Osteoblast (primary cell): ENCODE results near the gene SUPT6H. TPM values are rescaled to one million over a fixed set of nuclear protein-coding genes. Genes with fewer than 3 reads are reported as not detected.

Source experiments
- DNase-seq: peaks from one replicate; pipeline ENCODE4 v3.0.0; 2011; ENCODE audit warnings: low spot score, mixed read lengths; ENCODE audit not compliant: insufficient read length; ENCODE audit errors: missing footprints
- H2AFZ ChIP-seq: 2 replicates; pipeline ENCODE4 v1.6.0; 2011; ENCODE audit warnings: mild to moderate bottlenecking, low read length
- H3K27ac ChIP-seq: 2 replicates; pipeline ENCODE4 v1.5.1; 2011; ENCODE audit warnings: mild to moderate bottlenecking, low read depth, low read length, moderate library complexity
- H3K27me3 ChIP-seq: 2 replicates; pipeline ENCODE4 v1.6.0; 2012; ENCODE audit warnings: mild to moderate bottlenecking, control low read depth, inconsistent platforms, low read length, moderate library complexity; ENCODE audit not compliant: insufficient read depth
- H3K36me3 ChIP-seq: 2 replicates; pipeline ENCODE4 v1.5.1; 2011; ENCODE audit warnings: mild to moderate bottlenecking, low read length, control low read depth, moderate library complexity; ENCODE audit not compliant: insufficient read depth
- H3K4me1 ChIP-seq: 2 replicates; pipeline ENCODE4 v1.5.1; 2011; ENCODE audit warnings: mild to moderate bottlenecking, low read length, control low read depth, moderate library complexity; ENCODE audit not compliant: insufficient read depth
- H3K4me2 ChIP-seq: 2 replicates; pipeline ENCODE4 v1.6.0; 2011; ENCODE audit warnings: mild to moderate bottlenecking, low read length; ENCODE audit not compliant: insufficient read depth
- H3K4me3 ChIP-seq: fragments of 200-600 bp; sonication (generic); 3 replicates; pipeline ENCODE4 v1.5.1; 2012; ENCODE audit warnings: mild to moderate bottlenecking, low read length, inconsistent platforms; ENCODE audit not compliant: insufficient read depth
- H3K79me2 ChIP-seq: 2 replicates; pipeline ENCODE4 v1.6.0; 2012; ENCODE audit warnings: mild to moderate bottlenecking, low read length, control low read depth, inconsistent platforms; ENCODE audit not compliant: insufficient read depth
- H3K9me3 ChIP-seq: 2 replicates; pipeline ENCODE4 v1.5.1; 2011; ENCODE audit warnings: low read depth, low read length, control low read depth
- H4K20me1 ChIP-seq: 2 replicates; pipeline ENCODE4 v1.6.0; 2012; ENCODE audit warnings: mild to moderate bottlenecking, low read length, control low read depth; ENCODE audit not compliant: insufficient read depth
- CTCF ChIP-seq: IDR thresholded peaks from 2 replicates; pipeline ENCODE4 v1.5.1; 2011; ENCODE audit warnings: mild to moderate bottlenecking, low read depth, low read length, moderate library complexity; ENCODE audit errors: extremely low read depth
- total RNA-seq: library from RNA; depleted of rRNA; stranded (reverse); fragments of >200 nt; gene quantifications from 2 replicates; pipeline ENCODE4 v1.2.3, GENCODE V29; 2012

SUPT6H gene
- total RNA-seq, 1 donor, result 47.4 TPM

- DNase-seq, result no peak
- Histone ChIP-seq H3K27ac (no peak overlapping the region), H3K79me2 (no peaks in the 10 kb centered on the region), H3K9me3 (no peaks in the 10 kb centered on the region), H3K36me3 (peaks cover 94% of the 10 kb centered on the region), H4K20me1 (peaks cover 4% of the 10 kb centered on the region), H3K4me2 (no peak overlapping the region), H2AFZ (no peak overlapping the region), H3K4me3 (no peak overlapping the region), H3K4me1 (no peaks in the 10 kb centered on the region), H3K27me3 (no peaks in the 10 kb centered on the region)
- TF ChIP-seq CTCF, result no peak
These were observed 42.0 kb upstream of the SUPT6H start for GRCh38 chr17:28620010-28620409.

DNA sequence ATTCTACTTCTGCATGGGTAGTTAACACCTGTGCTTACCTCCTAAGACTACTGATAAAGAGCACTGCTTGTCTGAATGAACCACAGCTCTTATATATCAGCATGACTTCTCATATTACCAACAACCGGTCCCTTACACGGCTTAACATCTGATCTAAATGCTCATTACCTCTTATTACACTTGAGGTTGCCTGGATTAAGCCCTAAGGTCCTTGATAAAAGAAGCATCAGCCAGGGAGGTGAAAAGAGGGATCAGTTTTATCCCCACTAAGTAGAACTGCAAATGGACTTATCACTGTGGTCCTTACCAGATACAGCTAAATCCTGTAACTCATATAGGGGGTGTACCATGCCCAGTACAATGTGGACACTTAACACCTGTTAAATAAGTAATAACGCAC lies 39.8 kb upstream of the SUPT6H start:
- Histone ChIP-seq H3K4me3 (no peak overlapping the region), H3K4me1 (no peaks in the 10 kb centered on the region), H2AFZ (no peak overlapping the region), H3K36me3 (peaks cover 87% of the 10 kb centered on the region), H3K9me3 (no peaks in the 10 kb centered on the region), H3K27me3 (no peaks in the 10 kb centered on the region), H3K79me2 (no peaks in the 10 kb centered on the region), H3K27ac (no peak overlapping the region), H3K4me2 (no peak overlapping the region), H4K20me1 (peaks cover 4% of the 10 kb centered on the region)
- DNase-seq, result no peak
- TF ChIP-seq CTCF, result no peak

DNA sequence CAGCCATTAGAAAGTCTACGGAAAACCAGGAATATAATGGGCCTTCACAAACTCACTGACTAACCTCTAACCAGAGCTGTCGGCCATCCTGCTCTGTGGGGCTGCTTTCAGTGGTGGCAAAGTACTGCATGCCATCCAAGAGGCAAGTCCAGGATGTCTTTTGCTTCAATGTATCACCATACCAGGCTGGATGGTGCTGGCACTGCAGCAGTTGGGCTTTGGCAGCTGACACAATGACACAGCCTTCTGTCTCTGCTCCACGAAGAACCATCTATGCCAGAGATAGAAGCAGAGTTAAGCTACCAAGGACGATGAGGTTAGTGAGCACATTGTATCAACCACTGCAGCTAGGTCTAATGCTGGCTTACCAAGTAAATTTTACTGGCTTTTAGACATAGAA lies 38.3 kb upstream of the SUPT6H start:
- H3K4me3 ChIP-seq, result no peak overlapping the region
- no peaks in the 10 kb centered on the region for H3K9me3 ChIP-seq
- no peak overlapping the region for H2AFZ ChIP-seq
- H3K4me1 ChIP-seq, result no peaks in the 10 kb centered on the region
- H3K27me3 ChIP-seq, result no peaks in the 10 kb centered on the region
- H3K4me2 ChIP-seq, result no peak overlapping the region
- peaks cover 4% of the 10 kb centered on the region for H4K20me1 ChIP-seq
- H3K79me2 ChIP-seq, result no peaks in the 10 kb centered on the region
- DNase-seq, result no peak
- no peak for TF ChIP-seq CTCF
- peaks cover 85% of the 10 kb centered on the region for H3K36me3 ChIP-seq
- no peak overlapping the region for H3K27ac ChIP-seq

- Histone ChIP-seq H3K4me3 (no peak overlapping the region), H2AFZ (no peak overlapping the region), H3K4me1 (no peaks in the 10 kb centered on the region), H3K36me3 (peaks cover 82% of the 10 kb centered on the region), H3K27ac (no peak overlapping the region), H3K4me2 (no peak overlapping the region), H3K79me2 (no peaks in the 10 kb centered on the region), H4K20me1 (peaks cover 4% of the 10 kb centered on the region), H3K27me3 (no peaks in the 10 kb centered on the region), H3K9me3 (no peaks in the 10 kb centered on the region)
- no peak for DNase-seq
- TF ChIP-seq CTCF, result no peak
These were observed 37.9 kb upstream of the SUPT6H start for GRCh38 chr17:28624148-28624547.
